NB4 (cell line): Measurements from ENCODE around the gene MCRIP1.

Source experiments
- POLR2A ChIP-seq: IDR thresholded peaks from 2 replicates; pipeline ENCODE4 v1.6.1; 2011; ENCODE audit warnings: mild to moderate bottlenecking; ENCODE audit not compliant: insufficient read length; ENCODE audit errors: extremely low read depth
- TF ChIP-seq, protein P1 (sequence below): IDR thresholded peaks from one replicate; pipeline ENCODE4 v1.5.1; 2012; ENCODE audit warnings: low read depth, low read length

GRCh38 chr17:81812571-81813370 lies 20.3 kb downstream of the MCRIP1 start:
- TF ChIP-seq, protein P1, sequence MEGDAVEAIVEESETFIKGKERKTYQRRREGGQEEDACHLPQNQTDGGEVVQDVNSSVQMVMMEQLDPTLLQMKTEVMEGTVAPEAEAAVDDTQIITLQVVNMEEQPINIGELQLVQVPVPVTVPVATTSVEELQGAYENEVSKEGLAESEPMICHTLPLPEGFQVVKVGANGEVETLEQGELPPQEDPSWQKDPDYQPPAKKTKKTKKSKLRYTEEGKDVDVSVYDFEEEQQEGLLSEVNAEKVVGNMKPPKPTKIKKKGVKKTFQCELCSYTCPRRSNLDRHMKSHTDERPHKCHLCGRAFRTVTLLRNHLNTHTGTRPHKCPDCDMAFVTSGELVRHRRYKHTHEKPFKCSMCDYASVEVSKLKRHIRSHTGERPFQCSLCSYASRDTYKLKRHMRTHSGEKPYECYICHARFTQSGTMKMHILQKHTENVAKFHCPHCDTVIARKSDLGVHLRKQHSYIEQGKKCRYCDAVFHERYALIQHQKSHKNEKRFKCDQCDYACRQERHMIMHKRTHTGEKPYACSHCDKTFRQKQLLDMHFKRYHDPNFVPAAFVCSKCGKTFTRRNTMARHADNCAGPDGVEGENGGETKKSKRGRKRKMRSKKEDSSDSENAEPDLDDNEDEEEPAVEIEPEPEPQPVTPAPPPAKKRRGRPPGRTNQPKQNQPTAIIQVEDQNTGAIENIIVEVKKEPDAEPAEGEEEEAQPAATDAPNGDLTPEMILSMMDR = no peak
- TF ChIP-seq POLR2A = no peak
